GM12878 (cell line): ENCODE data around the gene LRRC4B. TPM values are rescaled to one million over a fixed set of nuclear protein-coding genes. Genes with fewer than 3 reads are reported as not detected.

ENCODE experiments used
- ATAC-seq: fragments of 200-7000 bp; cut with Tn5 transposase; 3 replicates; pipeline ENCODE4 v1.9.1; 2020; ENCODE audit warnings: mild to moderate bottlenecking, moderate library complexity
- BruUV-seq: library from RNA; stranded (reverse); fragments of 400-500 nt; replicated peaks from 2 replicates; lab custom pipeline; 2021; lab: Mats Ljungman, UMichigan
- CTCF ChIA-PET: fragments of 300-600 bp; sonication (Branson Sonifier 250); formaldehyde crosslinking; extraction: SDS; loops from one replicate; lab custom pipeline; 2021; ENCODE audit warnings: inconsistent platforms; lab: Yijun Ruan, JAX
- POLR2A ChIA-PET: fragments of 350-600 bp; formaldehyde crosslinking; extraction: SDS; loops from one replicate; lab custom pipeline; 2021; ENCODE audit warnings: inconsistent platforms; lab: Charles Lee
- RAD21 ChIA-PET: fragments of 300-600 bp; sonication (Branson Sonifier 250); formaldehyde crosslinking; loops from one replicate; lab custom pipeline; 2023; ENCODE audit warnings: antibody characterized with exemption; ENCODE audit not compliant: unreplicated experiment; lab: Charles Lee
- SMC1A ChIA-PET: fragments of 300-600 bp; sonication (Branson Sonifier 250); formaldehyde crosslinking; loops from one replicate; lab custom pipeline; 2023; ENCODE audit not compliant: unreplicated experiment, uncharacterized antibody; lab: Charles Lee
- DNase-seq: peaks from one replicate; pipeline ENCODE4 v3.0.0-alpha.2; 2011; ENCODE audit warnings: low read depth, low spot score
- FAIRE-seq: peaks from 3 replicates; lab custom pipeline; 2011; peaks lifted over from hg19 to GRCh38; lab: Jason Lieb, UNC
- H2AFZ ChIP-seq: 2 replicates; pipeline ENCODE4 v1.6.0; 2011; ENCODE audit warnings: low read depth, low read length, control low read depth; ENCODE audit not compliant: control insufficient read depth
- H3K27ac ChIP-seq: 2 replicates; pipeline ENCODE4 v1.5.1; 2011; ENCODE audit warnings: control low read depth; ENCODE audit not compliant: control insufficient read depth, insufficient read depth
- H3K27me3 ChIP-seq, 2 experiments: replicated peaks in 1 of 2; 2 replicates each; pipeline versions ENCODE4 v1.6.0 to v1.6.1; 2011; ENCODE audit warnings: low read length in 1 of 2; ENCODE audit not compliant: control insufficient read depth in 2 of 2, insufficient read depth in 2 of 2
- H3K36me3 ChIP-seq, 2 experiments: 2 replicates each; pipeline ENCODE4 v1.5.1; 2011; ENCODE audit warnings: low read length in 1 of 2; ENCODE audit not compliant: control insufficient read depth in 2 of 2, insufficient read depth in 2 of 2
- H3K4me1 ChIP-seq: 2 replicates; pipeline ENCODE4 v1.6.1; 2011; ENCODE audit warnings: mild to moderate bottlenecking, low read length, moderate library complexity, mixed read lengths; ENCODE audit not compliant: control insufficient read depth, insufficient read depth
- H3K4me2 ChIP-seq: 2 replicates; pipeline ENCODE4 v1.6.0; 2011; ENCODE audit warnings: control low read depth; ENCODE audit not compliant: control insufficient read depth, insufficient read depth
- H3K4me3 ChIP-seq: fragments of 200-600 bp; sonication (generic); 2 replicates; pipeline ENCODE4 v1.5.1; 2016
- H3K79me2 ChIP-seq: 2 replicates; pipeline ENCODE4 v1.6.0; 2011; ENCODE audit warnings: low read length; ENCODE audit not compliant: control insufficient read depth, insufficient read depth
- H3K9ac ChIP-seq: 2 replicates; pipeline ENCODE4 v1.8.0; 2011; ENCODE audit warnings: low read length, control low read depth, mixed read lengths; ENCODE audit not compliant: control insufficient read depth, insufficient read depth
- H3K9me3 ChIP-seq: replicated peaks from 3 replicates; pipeline ENCODE4 v1.5.1; 2011; ENCODE audit warnings: mild to moderate bottlenecking, low read length; ENCODE audit not compliant: control insufficient read depth, insufficient read depth
- H4K20me1 ChIP-seq: 2 replicates; pipeline ENCODE4 v1.6.0; 2011; ENCODE audit not compliant: control insufficient read depth, insufficient read depth
- MXI1 ChIP-seq: fragments of 150-350 bp; IDR thresholded peaks from 2 replicates; pipeline ENCODE4 v1.6.1; 2011; ENCODE audit warnings: low read depth, mild to moderate bottlenecking, inconsistent platforms, low read length, improper control_type of control experiment
- ZBTB4 ChIP-seq: fragments of 450-650 bp; formaldehyde crosslinking; IDR thresholded peaks from 2 replicates; pipeline ENCODE4 v1.4.0; 2022; ENCODE audit warnings: mild to moderate bottlenecking, moderate library complexity
- WGBS: methylation state at CpG from one replicate; pipeline ENCODE4 v1.1.6; 2016; ENCODE audit warnings: low lambda C conversion rate; ENCODE audit not compliant: insufficient replicate concordance, insufficient coverage; ENCODE audit errors: missing lambda C conversion rate; 5-methylcytosine and 5-hydroxymethylcytosine counted together
- in situ Hi-C: fragments of 300-500 bp; cut with MboI; formaldehyde crosslinking; loops from 9 replicates; pipeline ENCODE4 v1.14.3; 2018; ENCODE audit warnings: mixed read lengths
- intact Hi-C: fragments of 100-400 bp; cut with micrococcal nuclease; formaldehyde crosslinking; loops from one replicate; pipeline ENCODE4 v1.14.2; 2022; ENCODE audit not compliant: unreplicated experiment
- polyA plus RNA-seq, 11 experiments: library from polyadenylated mRNA; depleted of rRNA in 4 of 11; unstranded in 6 of 11; stranded (reverse) in 5 of 11; fragments of >200 nt; fragmentation: Nextera tagmentation in 4 of 11; fragmentation: Illumina TruSeq in 1 of 11; extraction: Ambion mirVana in 4 of 11; extraction: Trizol in 1 of 11; gene quantifications; 1 replicate in 1 of 11; 2 replicates in 10 of 11; pipeline versions ENCODE4 v1.2.1 to v1.2.3, GENCODE V29; 2011 to 2016; ENCODE audit warnings: inconsistent platforms in 2 of 11, missing spikeins in 2 of 11, low read depth in 1 of 11
- total RNA-seq, 4 experiments: library from RNA; depleted of rRNA in 3 of 4; stranded (reverse); fragments of >200 nt in 3 of 4; fragmentation: Illumina TruSeq in 1 of 4; extraction: Trizol in 1 of 4; gene quantifications; 2 replicates each; pipeline versions ENCODE4 v1.2.1 to v1.2.3, GENCODE V29; 2013 to 2021

The LRRC4B gene
- total and polyA plus RNA-seq, 10 of the 15 experiments (the other 5 are each of a cell fraction or from before 2014, with no cell fraction given) = 0.14 TPM; not detected in 9

- no peak for TF ChIP-seq ZBTB4 (CRISPR knock-in tag)
Measured at GRCh38 chr19:50546527-50547221, 21.6 kb downstream of the LRRC4B start (continued).

- WGBS = 74% methylated on average over 21 of the region's 21 CpGs
- H3K79me2 ChIP-seq = no peaks in the 10 kb centered on the region
- H3K9me3 ChIP-seq = no peaks in the 10 kb centered on the region
- intact Hi-C loops = no loop called here
- no peaks in the 10 kb centered on the region for H3K36me3 ChIP-seq
- H3K4me3 ChIP-seq = no peak overlapping the region
- no peaks in the 10 kb centered on the region for H4K20me1 ChIP-seq
- ChIA-PET POLR2A (no interaction called here), RAD21 (no interaction called here), CTCF (interaction anchor here (8.6 kb wide), 1 partner anchor 14 kb away, joined by 117 read pairs; no protein-coding TSS in a partner anchor), SMC1A (no interaction called here)
- H3K4me1 ChIP-seq = no peaks in the 10 kb centered on the region
- BruUV-seq = no TSS peak
- DNase-seq (no peak), FAIRE-seq (no peak), ATAC-seq (no peak)
- in situ Hi-C loops = no loop called here
- H3K4me2 ChIP-seq = no peak overlapping the region
- H3K27me3 ChIP-seq = no peaks in the 10 kb centered on the region
- no peak for TF ChIP-seq MXI1
- H2AFZ ChIP-seq = no peak overlapping the region
- H3K27ac ChIP-seq = no peak overlapping the region
- no peak overlapping the region for H3K9ac ChIP-seq
Measured at GRCh38 chr19:50542943-50543342, 25.3 kb downstream of the LRRC4B start.
